Right cardiac atrium (tissue), 5 donors: Measurements from ENCODE around the gene BTBD16. TPM values are rescaled to one million over a fixed set of nuclear protein-coding genes. Genes with fewer than 3 reads are reported as not detected.

Experiments used
- ATAC-seq, 2 donors: fragments of 200-7000 bp; cut with Tn5 transposase; one replicate each; pipeline versions ENCODE4 v1.8.0 to v1.9.1; 2020; ENCODE audit warnings: moderate library complexity in 2 of 2, mild to moderate bottlenecking in 1 of 2
- DNase-seq, 3 donors: peaks; one replicate each; pipeline ENCODE4 v3.0.0-alpha.2; 2020
- H3K27ac ChIP-seq: one replicate; pipeline ENCODE4 v1.5.1; 2013; ENCODE audit warnings: mild to moderate bottlenecking, low read length, control low read depth, moderate library complexity
- H3K27me3 ChIP-seq: one replicate; pipeline ENCODE4 v1.6.1; 2013; ENCODE audit not compliant: control insufficient read depth, insufficient read depth
- H3K4me1 ChIP-seq: one replicate; pipeline ENCODE4 v1.6.1; 2013; ENCODE audit warnings: low read length; ENCODE audit not compliant: control insufficient read depth, insufficient read depth
- H3K4me3 ChIP-seq: one replicate; pipeline ENCODE4 v1.5.1; 2013; ENCODE audit warnings: low read length, control low read depth
- H3K9me3 ChIP-seq: one replicate; pipeline ENCODE4 v1.6.1; 2013; ENCODE audit warnings: low read length; ENCODE audit not compliant: control insufficient read depth
- WGBS: extraction: QIAGEN DNeasy Blood & Tissue Kit; methylation state at CpG from one replicate; pipeline ENCODE4 v1.1.7; 2013; 5-methylcytosine and 5-hydroxymethylcytosine counted together
- intact Hi-C, 4 donors: fragments of 100-400 bp; cut with DNase I; formaldehyde crosslinking; loops; one replicate each; pipeline versions ENCODE4 v1.11.0 to v1.14.0; 2022 to 2023
- polyA plus RNA-seq: library from polyadenylated mRNA; stranded (reverse); fragments of 200-250 nt; gene quantifications from one replicate; pipeline ENCODE4 v1.2.3, GENCODE V29; 2013
- total RNA-seq, 4 donors: library from RNA; stranded (reverse); fragmentation: NEBNext Ultra II Directional; extraction: Animal tissue kit (Norgen Biotek cat#: 25700); gene quantifications; one replicate each; pipeline ENCODE4 v1.2.1, GENCODE V29; 2021
- donor health status: healthy with polysubstance abuse.
- donor health status: DM: no; HTN: yes; CAD: no.
- donor health status: DM: no; HTN: no; CAD: no.
- donor health status: DM: no; HTN: yes; CAD: no; lungs with severe emphysema.
- donor health status: DM: yes; HTN: yes; CAD: no.

BTBD16 gene
- total and polyA plus RNA-seq, 5 donors = 0.11 to 0.17 TPM; not detected in 3

DNA sequence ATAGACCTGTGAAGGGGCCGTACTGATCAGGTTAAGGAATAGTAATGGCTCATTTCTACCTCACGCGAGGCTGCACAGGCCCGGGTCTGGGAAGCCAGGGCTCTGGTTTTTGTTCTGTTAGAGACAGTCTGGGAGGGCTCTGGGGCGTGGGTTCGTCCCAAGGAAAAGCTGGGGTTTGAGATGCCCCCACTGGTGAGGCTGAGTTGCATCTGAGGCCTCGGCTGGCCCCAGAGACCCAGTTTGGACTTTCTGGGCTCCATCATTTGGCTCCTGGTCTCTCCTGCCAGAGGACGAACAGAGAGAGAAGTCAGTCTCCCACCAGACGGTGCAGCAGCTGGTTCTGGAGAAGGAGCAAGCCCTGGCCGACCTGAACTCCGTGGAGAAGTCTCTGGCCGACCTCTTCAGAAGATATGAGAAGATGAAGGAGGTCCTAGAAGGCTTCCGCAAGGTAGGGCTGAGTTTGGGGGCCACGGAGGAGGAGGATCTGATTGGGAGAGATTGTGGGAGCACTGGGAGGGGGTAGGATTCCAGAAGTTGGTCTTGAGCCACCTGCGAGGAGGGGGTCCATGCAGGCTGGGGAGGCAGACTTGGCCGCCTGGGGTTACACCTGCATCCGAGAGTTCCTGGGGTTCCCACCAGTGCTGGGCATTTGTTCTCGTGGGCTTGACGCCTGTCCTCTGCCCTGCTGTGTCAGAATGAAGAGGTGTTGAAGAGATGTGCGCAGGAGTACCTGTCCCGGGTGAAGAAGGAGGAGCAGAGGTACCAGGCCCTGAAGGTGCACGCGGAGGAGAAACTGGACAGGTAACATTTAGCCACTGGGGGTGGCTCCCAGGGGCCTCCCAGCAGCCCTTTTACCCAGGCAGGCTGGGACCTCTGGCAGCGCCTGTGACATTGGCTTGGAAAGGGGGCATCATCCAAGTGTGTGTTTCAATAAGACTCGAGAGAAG, 22.5 kb upstream of the BTBD16 start:
- 89% methylated on average over 25 of the region's 25 CpGs for WGBS
- peak overlapping the region; percentile 10 for H3K27ac ChIP-seq
- H3K9me3 ChIP-seq = no peaks in the 10 kb centered on the region
- H3K4me1 ChIP-seq = peaks cover 6% of the 10 kb centered on the region
- H3K27me3 ChIP-seq = no peaks in the 10 kb centered on the region
- intact Hi-C loops = no loop called here
- DNase-seq (peak in 1 of 3 donors; percentile 49), ATAC-seq (no peak)
- H3K4me3 ChIP-seq = no peak overlapping the region

DNA sequence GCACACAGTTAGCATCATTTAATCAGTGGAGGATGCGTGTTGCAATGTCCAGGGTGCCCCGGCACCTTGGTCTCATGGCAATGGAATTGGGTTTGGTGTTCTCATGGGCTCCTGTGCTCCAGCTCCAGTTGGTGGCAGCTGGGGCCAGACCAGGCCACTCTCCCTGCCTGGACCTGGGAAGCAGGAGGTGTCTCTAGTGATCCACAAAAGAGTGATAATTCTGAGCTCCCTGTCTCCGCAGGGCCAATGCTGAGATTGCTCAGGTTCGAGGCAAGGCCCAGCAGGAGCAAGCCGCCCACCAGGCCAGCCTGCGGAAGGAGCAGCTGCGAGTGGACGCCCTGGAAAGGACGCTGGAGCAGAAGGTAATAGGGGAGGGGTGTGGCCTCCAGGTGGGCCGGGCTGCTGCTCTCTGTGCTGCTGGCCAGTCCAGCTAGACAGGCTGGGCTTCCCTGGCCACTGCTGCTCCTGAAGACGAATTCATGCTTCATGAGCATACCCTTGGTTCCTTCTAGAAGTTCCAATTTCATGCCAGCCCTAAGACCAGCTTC, 21.7 kb upstream of the BTBD16 start:
- H3K27ac ChIP-seq = peak overlapping the region; percentile 42
- peak in 1 of 2 donors; percentile 13 for ATAC-seq
- H3K9me3 ChIP-seq = no peaks in the 10 kb centered on the region

DNA sequence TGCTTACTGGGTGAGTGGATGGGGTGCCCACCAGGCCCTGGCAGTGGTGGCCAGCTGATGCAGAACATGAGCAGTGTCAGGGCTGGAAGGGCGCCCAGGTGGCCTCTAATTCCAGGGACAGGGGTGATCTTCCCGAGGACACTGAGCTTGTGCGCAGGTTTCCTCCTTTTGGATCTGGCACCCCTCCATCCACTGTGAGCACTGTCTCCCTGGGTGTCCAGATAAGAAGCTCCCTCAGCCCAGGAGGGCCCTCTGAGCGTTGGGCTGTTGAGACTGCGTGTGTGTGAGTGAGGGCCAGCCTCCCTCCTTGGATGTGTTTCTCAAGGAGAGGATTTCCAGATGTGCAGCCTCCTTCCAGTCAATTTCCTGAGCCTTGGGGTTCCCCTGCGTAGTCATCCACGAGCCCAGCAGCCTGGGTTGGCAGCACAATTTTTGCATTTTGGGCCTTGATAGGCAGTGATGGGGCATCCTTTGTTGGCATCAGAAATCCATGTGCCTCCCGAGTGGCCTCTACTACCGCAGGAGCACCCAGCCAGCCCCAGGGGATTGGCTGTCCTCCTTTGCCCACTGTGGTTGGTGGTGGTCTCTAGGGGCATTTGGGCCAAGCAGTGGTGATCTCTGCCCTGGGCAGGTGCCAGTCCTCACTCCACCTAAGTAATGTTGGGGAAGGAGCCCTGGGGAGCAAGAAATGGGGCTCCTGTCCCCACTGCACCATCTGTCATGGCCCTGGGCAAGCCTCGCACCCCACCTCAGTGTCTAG, 20.9 kb upstream of the BTBD16 start:
- no peaks in the 10 kb centered on the region for H3K27me3 ChIP-seq
- no peaks in the 10 kb centered on the region for H3K9me3 ChIP-seq
- H3K4me3 ChIP-seq = no peak overlapping the region
- H3K4me1 ChIP-seq = peaks cover 3% of the 10 kb centered on the region
- H3K27ac ChIP-seq = peak overlapping the region; percentile 11
- intact Hi-C loops = no loop called here
- DNase-seq (peak; percentile 73 to 88 (median 85)), ATAC-seq (peak; percentile 72 to 77)
- WGBS = 70% methylated on average over 10 of the region's 10 CpGs

More for the DNA sequence above, 21.7 kb upstream of the BTBD16 start:
- intact Hi-C loops = no loop called here
- WGBS = 86% methylated on average over 11 of the region's 11 CpGs
- DNase-seq = peak in 1 of 3 donors; percentile 61
- H3K4me3 ChIP-seq = no peak overlapping the region
- peaks cover 4% of the 10 kb centered on the region for H3K4me1 ChIP-seq
- H3K27me3 ChIP-seq = no peaks in the 10 kb centered on the region

DNA sequence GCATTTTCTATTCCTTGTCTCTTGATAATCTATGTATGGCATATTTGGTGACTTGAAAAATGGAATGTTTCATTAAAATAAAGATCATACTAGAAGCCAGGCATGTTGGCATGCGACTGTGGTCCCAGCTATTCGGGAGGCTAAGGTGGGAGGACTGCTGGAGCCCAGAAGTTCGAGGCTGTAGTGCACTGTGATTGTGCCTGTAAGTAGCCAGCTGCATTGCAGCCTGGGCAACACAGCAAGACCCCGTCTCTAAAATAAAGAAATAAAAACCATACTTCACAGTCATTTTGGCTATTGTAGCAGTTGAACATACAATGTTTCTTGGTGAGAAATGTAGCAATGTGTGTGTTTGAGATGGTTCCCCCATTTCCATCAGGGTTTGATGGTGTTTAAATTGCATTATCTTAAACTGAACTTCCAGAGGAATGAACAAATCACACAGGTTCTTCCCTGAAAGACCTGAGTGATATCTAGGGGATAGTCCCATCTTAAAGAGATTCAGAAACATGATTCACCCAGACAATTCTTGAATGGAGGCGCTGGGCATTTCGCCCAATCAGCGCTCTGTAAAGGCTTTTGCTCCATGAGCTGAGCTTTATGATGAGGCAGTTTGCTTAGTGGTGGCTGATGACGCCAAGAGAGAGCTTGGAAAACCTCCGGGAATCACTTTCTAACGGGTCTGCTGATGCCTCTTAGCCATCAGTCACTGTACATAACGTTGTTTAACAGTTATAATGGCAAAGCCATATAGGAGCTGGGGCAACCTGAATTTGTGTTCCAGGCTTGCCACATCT, 19.4 kb upstream of the BTBD16 start:
- intact Hi-C loops = no loop called here
- no peaks in the 10 kb centered on the region for H3K27me3 ChIP-seq
- 90% methylated on average over 11 of the region's 11 CpGs for WGBS
- no peaks in the 10 kb centered on the region for H3K9me3 ChIP-seq
- H3K4me3 ChIP-seq = no peak overlapping the region
- H3K4me1 ChIP-seq = peaks cover 3% of the 10 kb centered on the region
- DNase-seq (peak in 1 of 3 donors; percentile 41), ATAC-seq (no peak)
- no peak overlapping the region for H3K27ac ChIP-seq

DNA sequence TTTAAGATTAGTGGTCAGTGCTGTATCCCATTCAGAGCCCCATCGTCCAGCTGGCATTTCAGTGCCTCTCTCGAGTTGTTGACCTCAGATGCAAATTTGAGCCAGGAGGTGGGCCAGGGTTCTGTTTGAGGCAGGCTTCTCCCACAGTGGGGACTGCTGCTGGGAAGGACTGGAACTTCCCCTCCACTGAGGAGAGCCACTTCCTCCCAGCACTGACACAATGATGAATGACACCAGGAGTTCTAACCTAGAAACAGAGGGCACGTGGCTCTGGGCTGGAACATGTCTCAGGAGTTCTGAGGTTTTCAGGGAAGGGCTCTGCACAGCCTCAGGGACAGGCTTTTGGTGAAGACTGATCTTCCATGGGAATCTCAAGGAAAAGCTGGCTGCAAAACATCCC, 18.3 kb upstream of the BTBD16 start:
- WGBS = 49% methylated on average over 3 of the region's 3 CpGs
- peak in 1 of 2 donors; percentile 17 for ATAC-seq
- H3K4me1 ChIP-seq = peaks cover 3% of the 10 kb centered on the region
- no peaks in the 10 kb centered on the region for H3K27me3 ChIP-seq
- no peaks in the 10 kb centered on the region for H3K9me3 ChIP-seq
- H3K27ac ChIP-seq = no peak overlapping the region
- no peak for DNase-seq
- intact Hi-C loops = no loop called here
- H3K4me3 ChIP-seq = no peak overlapping the region

DNA sequence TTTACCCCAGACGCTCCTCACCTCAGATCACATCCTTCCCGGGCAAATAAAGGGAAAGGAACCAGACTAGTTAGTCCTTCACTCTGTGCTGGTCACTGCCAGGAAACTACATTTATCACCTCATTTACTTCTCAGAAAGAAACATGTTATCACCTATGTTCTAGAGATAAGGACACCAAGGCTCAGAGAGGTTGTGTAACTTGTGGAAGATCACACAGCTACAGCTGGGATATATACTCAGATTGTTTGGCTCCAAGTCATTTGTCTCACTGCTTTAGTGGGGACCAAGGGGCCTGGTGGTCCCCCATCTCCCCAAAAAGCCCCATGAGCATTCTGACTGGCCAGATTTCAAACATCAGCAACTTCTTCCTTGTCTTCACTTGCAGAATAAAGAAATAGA, 17.5 kb upstream of the BTBD16 start:
- H3K27ac ChIP-seq = no peak overlapping the region
- H3K4me3 ChIP-seq = no peak overlapping the region
- no peaks in the 10 kb centered on the region for H3K27me3 ChIP-seq
- intact Hi-C loops = no loop called here
- peaks cover 3% of the 10 kb centered on the region for H3K4me1 ChIP-seq
- no peaks in the 10 kb centered on the region for H3K9me3 ChIP-seq
- ATAC-seq (no peak), DNase-seq (no peak)
- WGBS = 96% methylated on average over 2 of the region's 2 CpGs

DNA sequence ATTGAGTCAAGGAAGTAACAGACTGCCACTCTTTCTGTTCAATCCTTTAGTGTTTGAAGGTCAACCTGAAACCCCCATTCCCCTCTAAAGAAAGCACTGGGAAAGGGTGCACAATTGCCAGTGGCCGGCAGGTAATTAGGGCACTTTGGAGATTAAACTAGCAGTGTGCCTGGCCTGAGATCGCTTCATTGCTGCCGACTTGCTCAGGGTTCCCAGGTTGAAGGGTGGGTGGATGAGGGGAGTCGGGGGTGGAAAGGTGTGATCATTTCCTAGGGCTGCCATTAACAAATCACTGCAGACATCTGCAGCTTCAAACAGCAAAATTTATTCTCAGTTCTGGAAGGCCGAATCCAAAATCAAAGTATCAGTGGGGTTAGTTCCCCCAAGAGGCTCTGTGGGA, 16.3 kb upstream of the BTBD16 start:
- Histone ChIP-seq H3K4me3 (no peak overlapping the region), H3K4me1 (no peaks in the 10 kb centered on the region), H3K27ac (no peak overlapping the region), H3K27me3 (no peaks in the 10 kb centered on the region), H3K9me3 (no peaks in the 10 kb centered on the region)
- WGBS = 86% methylated on average over 5 of the region's 5 CpGs
- ATAC-seq (no peak), DNase-seq (no peak)
- intact Hi-C loops = no loop called here

DNA sequence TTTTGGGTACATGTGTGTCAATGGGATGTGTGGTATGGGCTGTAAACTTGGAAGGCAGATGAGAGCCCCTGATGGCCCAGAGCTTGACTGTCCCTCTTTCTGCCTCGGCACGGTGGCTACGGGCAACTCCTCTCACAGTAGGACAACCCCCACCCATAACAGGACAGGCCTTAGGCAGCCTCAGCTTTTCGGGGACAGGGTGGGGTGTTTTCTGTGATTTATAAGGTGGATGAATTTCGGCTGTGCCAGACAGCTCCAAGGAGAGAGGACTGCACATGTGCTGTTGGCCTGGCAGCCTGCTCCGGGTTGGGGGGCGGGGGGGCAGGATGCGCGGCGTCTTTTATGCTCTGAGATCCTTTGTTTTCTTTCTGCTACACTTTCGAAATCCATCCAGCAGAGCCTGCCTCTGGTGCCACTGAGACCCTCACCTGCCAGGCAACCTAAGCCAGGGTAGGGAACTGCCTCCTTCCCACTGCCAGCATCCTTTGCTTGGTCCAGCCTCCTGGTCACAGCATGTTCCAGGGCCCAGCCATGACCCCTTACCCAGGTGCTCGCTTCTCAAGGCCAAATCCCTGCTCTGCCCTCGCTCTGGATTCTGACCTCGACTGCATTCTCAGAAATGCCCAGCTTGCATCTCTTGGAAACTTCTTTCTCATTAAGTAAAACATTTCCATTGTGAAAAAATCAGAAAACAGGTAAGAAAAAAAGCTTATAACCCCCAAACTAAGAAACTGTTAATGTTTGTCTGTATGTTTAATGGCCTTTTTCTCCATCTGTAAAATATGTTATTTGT, 15.4 kb upstream of the BTBD16 start:
- DNase-seq (no peak), ATAC-seq (no peak)
- Histone ChIP-seq H3K27ac (no peak overlapping the region), H3K4me3 (no peak overlapping the region), H3K9me3 (no peaks in the 10 kb centered on the region), H3K27me3 (no peaks in the 10 kb centered on the region), H3K4me1 (no peaks in the 10 kb centered on the region)
- intact Hi-C loops = no loop called here
- 91% methylated on average over 14 of the region's 14 CpGs for WGBS

DNA sequence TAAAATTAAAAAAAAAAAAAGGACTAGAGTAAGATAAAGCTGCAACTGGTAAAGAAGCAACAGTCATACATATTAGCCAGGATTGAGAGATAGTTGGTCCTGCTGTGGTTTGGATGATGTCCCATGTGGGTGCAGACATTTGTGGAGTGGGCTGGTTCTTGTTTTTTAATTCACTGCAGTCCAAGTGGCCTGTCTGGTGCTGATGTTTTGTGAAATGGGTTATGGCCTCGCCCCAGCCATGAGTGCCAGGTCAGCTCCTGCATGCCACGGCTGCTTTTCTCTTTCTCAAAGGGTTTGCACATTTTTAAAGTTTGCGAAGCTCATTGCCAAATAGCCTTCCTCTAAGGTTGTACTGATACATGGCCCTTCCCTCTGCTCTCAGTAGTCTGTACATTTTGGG, 14.1 kb upstream of the BTBD16 start:
- no peaks in the 10 kb centered on the region for H3K27me3 ChIP-seq
- ATAC-seq = no peak
- 85% methylated on average over 3 of the region's 3 CpGs for WGBS

More for the DNA sequence above, 14.1 kb upstream of the BTBD16 start:
- DNase-seq = no peak
- Histone ChIP-seq H3K4me3 (no peak overlapping the region), H3K9me3 (no peaks in the 10 kb centered on the region), H3K4me1 (no peaks in the 10 kb centered on the region), H3K27ac (no peak overlapping the region)
- intact Hi-C loops = no loop called here
